ENCODE data around the gene PCDHB8. TPM values are rescaled to one million over a fixed set of nuclear protein-coding genes. Genes with fewer than 3 reads are reported as not detected.

Gene PCDHB8
- total RNA-seq, 1 experiment from 2014 or later: not detected

DNA sequence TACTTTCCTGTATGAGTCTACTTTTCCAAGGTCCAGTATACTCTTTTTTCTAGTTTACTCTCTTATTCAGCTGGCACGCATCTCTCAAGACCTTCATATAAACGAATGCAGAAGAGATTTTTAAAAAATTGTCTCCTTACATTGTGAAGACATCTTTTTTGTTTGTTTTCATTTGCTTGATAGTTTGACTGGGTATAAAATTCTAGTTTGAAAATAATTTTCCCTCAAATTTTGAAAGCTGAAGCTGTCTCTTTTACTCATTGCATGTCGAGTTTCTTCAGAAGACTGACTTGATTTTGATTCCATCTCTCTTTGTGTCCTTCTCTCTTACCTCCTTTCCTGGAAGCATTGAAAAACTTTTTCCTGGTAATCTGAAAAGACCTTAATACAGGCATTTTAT, 18.8 kb downstream of the PCDHB8 start:
- Histone ChIP-seq H3K4me3 (replicated peaks in 1 of 2; ENCODE audit: low read depth in 1 of 2, low read length in 2 of 2) (no peak overlapping the region), H3K27me3 (ENCODE audit: insufficient read depth, low read length) (no peaks in the 10 kb centered on the region), H3K79me2 (ENCODE audit: insufficient read depth, low read length) (no peaks in the 10 kb centered on the region), H2AFZ (ENCODE audit: low read depth, low read length, poor library complexity, severe bottlenecking) (no peak overlapping the region), H4K20me1 (ENCODE audit: insufficient read depth) (no peaks in the 10 kb centered on the region), H3K9ac (ENCODE audit: low read length) (no peak overlapping the region), H3K36me3 (ENCODE audit: control insufficient read depth in 1 of 2, insufficient read depth in 2 of 2, low read length in 2 of 2) (no peaks in the 10 kb centered on the region), H3K9me3 (ENCODE audit: control insufficient read depth in 1 of 2, insufficient read depth in 1 of 2, low read depth in 1 of 2, low read length in 2 of 2) (peaks cover 0 to 11% of the 10 kb centered on the region in 2 experiments; a peak in 2 of 4 replicates), H3K4me2 (ENCODE audit: low read length) (no peak overlapping the region), H3K9me2 (ENCODE audit: insufficient read depth) (no peaks in the 10 kb centered on the region), H3K4me1 (ENCODE audit: control insufficient read depth in 1 of 2, insufficient read depth in 2 of 2, low read length in 2 of 2) (no peaks in the 10 kb centered on the region), H3K27ac (ENCODE audit: low read depth, low read length) (no peak overlapping the region)
- ChIA-PET CTCF (interaction anchor here (1.3 kb wide), 1 partner anchor 9 kb away, joined by 5 read pairs; the partner anchor contains the start of gene PCDHB9), POLR2A (no interaction called here), RAD21 (ENCODE audit: low non-redundant PET in 1 of 2, low total read pairs in 2 of 2, uncharacterized antibody in 2 of 2, unreplicated experiment in 2 of 2) (no interaction called here)
- TF ChIP-seq EGR1 (IDR thresholded peaks at IDR 0.05; ENCODE audit: low read depth): no peak
- TF ChIP-seq EZH2 (IDR thresholded peaks at IDR 0.05): no peak
- TF ChIP-seq RAD21 (IDR thresholded peaks at IDR 0.05; ENCODE audit: low read depth): no peak
- TF ChIP-seq CEBPB (IDR thresholded peaks at IDR 0.05; ENCODE audit: low read depth): no peak
- TF ChIP-seq, protein P1, sequence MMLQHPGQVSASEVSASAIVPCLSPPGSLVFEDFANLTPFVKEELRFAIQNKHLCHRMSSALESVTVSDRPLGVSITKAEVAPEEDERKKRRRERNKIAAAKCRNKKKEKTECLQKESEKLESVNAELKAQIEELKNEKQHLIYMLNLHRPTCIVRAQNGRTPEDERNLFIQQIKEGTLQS (IDR thresholded peaks at IDR 0.05): no peak
- no peak for TF ChIP-seq YY1 (IDR thresholded peaks at IDR 0.05; ENCODE audit: extremely low read depth, insufficient replicate concordance, low read depth, low read length)
- TF ChIP-seq, protein P2, sequence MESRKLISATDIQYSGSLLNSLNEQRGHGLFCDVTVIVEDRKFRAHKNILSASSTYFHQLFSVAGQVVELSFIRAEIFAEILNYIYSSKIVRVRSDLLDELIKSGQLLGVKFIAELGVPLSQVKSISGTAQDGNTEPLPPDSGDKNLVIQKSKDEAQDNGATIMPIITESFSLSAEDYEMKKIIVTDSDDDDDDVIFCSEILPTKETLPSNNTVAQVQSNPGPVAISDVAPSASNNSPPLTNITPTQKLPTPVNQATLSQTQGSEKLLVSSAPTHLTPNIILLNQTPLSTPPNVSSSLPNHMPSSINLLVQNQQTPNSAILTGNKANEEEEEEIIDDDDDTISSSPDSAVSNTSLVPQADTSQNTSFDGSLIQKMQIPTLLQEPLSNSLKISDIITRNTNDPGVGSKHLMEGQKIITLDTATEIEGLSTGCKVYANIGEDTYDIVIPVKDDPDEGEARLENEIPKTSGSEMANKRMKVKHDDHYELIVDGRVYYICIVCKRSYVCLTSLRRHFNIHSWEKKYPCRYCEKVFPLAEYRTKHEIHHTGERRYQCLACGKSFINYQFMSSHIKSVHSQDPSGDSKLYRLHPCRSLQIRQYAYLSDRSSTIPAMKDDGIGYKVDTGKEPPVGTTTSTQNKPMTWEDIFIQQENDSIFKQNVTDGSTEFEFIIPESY (IDR thresholded peaks at IDR 0.05; ENCODE audit: extremely low read depth, insufficient replicate concordance, low read length): no peak
- no peak for TF ChIP-seq SRF (IDR thresholded peaks at IDR 0.05; ENCODE audit: low read depth)
- no peak for TF ChIP-seq JUND (IDR thresholded peaks at IDR 0.05)
- TF ChIP-seq POLR2A (IDR thresholded peaks at IDR 0.05; ENCODE audit: borderline replicate concordance, extremely low read depth, insufficient read depth, insufficient read length): no peak
- TF ChIP-seq, protein P3, sequence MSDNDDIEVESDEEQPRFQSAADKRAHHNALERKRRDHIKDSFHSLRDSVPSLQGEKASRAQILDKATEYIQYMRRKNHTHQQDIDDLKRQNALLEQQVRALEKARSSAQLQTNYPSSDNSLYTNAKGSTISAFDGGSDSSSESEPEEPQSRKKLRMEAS (IDR thresholded peaks at IDR 0.05): no peak
- TF ChIP-seq, protein P4, sequence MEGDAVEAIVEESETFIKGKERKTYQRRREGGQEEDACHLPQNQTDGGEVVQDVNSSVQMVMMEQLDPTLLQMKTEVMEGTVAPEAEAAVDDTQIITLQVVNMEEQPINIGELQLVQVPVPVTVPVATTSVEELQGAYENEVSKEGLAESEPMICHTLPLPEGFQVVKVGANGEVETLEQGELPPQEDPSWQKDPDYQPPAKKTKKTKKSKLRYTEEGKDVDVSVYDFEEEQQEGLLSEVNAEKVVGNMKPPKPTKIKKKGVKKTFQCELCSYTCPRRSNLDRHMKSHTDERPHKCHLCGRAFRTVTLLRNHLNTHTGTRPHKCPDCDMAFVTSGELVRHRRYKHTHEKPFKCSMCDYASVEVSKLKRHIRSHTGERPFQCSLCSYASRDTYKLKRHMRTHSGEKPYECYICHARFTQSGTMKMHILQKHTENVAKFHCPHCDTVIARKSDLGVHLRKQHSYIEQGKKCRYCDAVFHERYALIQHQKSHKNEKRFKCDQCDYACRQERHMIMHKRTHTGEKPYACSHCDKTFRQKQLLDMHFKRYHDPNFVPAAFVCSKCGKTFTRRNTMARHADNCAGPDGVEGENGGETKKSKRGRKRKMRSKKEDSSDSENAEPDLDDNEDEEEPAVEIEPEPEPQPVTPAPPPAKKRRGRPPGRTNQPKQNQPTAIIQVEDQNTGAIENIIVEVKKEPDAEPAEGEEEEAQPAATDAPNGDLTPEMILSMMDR (IDR thresholded peaks at IDR 0.05 in 2 of 3, conservative IDR thresholded peaks at IDR 0.05 in 1 of 3; ENCODE audit: borderline replicate concordance in 1 of 3, insufficient read depth in 1 of 3, low read depth in 2 of 3, low read length in 2 of 3): no peak
- TF ChIP-seq ZNF274 (IDR thresholded peaks at IDR 0.05; ENCODE audit: low read depth, low read length): no peak
- no peak for TF ChIP-seq SIN3A (IDR thresholded peaks at IDR 0.05; ENCODE audit: low read depth)
- no peak for TF ChIP-seq CBX3 (IDR thresholded peaks at IDR 0.05; ENCODE audit: low read depth)
- no peak for TF ChIP-seq FOSL1 (IDR thresholded peaks at IDR 0.05; ENCODE audit: low read depth)
- no peak for TF ChIP-seq POLR2AphosphoS5 (IDR thresholded peaks at IDR 0.05; ENCODE audit: low read depth, low read length)
- no peak for TF ChIP-seq ZFX (IDR thresholded peaks at IDR 0.05)
- TF ChIP-seq EZH2phosphoT487 (IDR thresholded peaks at IDR 0.05; ENCODE audit: borderline replicate concordance): no peak
- TF ChIP-seq ELF1 (IDR thresholded peaks at IDR 0.05; ENCODE audit: borderline replicate concordance, low read depth): no peak
- intact Hi-C loops (cut with micrococcal nuclease): no loop called here
- no peak for DNase-seq (ENCODE audit: low read depth, low spot score)
- no TSS peak for BruUV-seq (replicated peaks)
- ATAC-seq: no peak

Data from HCT116 (cell line).